Mammary epithelial cell (primary cell): ENCODE results near the gene LDHAL6B.

ENCODE experiments used
- EZH2 ChIP-seq: IDR thresholded peaks from 2 replicates; pipeline ENCODE4 v1.6.1; 2012; ENCODE audit warnings: low read length, inconsistent platforms, borderline replicate concordance
- TF ChIP-seq, protein P1 (sequence below), 2 donors: IDR thresholded peaks in 1 of 2; conservative IDR thresholded peaks in 1 of 2; 2 replicates each; pipeline ENCODE4 v1.5.1; 2011 to 2012; ENCODE audit warnings: inconsistent platforms in 2 of 2, low read length in 2 of 2, mild to moderate bottlenecking in 2 of 2, control low read depth in 1 of 2, low read depth in 1 of 2; ENCODE audit not compliant: insufficient read depth in 1 of 2; ENCODE audit errors: extremely low read depth in 1 of 2

DNA sequence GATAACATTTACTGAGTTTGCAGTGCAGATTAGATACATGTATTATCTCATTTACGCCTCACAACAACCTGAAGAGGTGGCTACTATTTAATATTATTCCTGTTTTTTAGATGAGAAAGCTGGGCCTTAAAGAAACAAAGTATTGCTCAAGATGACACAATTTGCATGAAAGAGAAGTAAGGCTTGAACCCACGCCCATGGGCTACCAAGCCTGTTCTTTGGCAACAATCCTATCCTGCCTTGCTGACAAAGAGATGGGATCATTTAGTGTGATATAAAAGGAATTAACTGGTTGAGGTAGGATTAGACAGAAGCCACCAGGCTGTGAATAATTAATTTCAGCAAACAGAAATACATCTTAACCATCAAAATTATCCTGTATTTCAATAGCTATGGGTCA, 9.2 kb upstream of the LDHAL6B start:
- TF ChIP-seq, protein P1, sequence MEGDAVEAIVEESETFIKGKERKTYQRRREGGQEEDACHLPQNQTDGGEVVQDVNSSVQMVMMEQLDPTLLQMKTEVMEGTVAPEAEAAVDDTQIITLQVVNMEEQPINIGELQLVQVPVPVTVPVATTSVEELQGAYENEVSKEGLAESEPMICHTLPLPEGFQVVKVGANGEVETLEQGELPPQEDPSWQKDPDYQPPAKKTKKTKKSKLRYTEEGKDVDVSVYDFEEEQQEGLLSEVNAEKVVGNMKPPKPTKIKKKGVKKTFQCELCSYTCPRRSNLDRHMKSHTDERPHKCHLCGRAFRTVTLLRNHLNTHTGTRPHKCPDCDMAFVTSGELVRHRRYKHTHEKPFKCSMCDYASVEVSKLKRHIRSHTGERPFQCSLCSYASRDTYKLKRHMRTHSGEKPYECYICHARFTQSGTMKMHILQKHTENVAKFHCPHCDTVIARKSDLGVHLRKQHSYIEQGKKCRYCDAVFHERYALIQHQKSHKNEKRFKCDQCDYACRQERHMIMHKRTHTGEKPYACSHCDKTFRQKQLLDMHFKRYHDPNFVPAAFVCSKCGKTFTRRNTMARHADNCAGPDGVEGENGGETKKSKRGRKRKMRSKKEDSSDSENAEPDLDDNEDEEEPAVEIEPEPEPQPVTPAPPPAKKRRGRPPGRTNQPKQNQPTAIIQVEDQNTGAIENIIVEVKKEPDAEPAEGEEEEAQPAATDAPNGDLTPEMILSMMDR (conservative IDR thresholded peaks at IDR 0.05 in 1 of 2, IDR thresholded peaks at IDR 0.05 in 1 of 2; ENCODE audit: extremely low read depth in 1 of 2, insufficient read depth in 1 of 2, low read depth in 1 of 2, low read length in 2 of 2): no peak
- TF ChIP-seq EZH2: no peak
